Ureter (tissue), 1 donor: Measurements from ENCODE around the gene SLC29A1. TPM values are rescaled to one million over a fixed set of nuclear protein-coding genes. Genes with fewer than 3 reads are reported as not detected.

ENCODE experiments used
- DNase-seq: peaks from one replicate; pipeline ENCODE4 v3.0.0-alpha.2; 2020; ENCODE audit warnings: low spot score
- total RNA-seq: library from RNA; stranded (reverse); gene quantifications from one replicate; pipeline ENCODE4 v1.2.4, GENCODE V29; 2023
- donor health status: DM: yes; HTN: yes; CAD: no.

SLC29A1 gene
- total RNA-seq, 1 donor from 2014 or later, result 58.1 TPM

GRCh38 chr6:44255105-44255808, 31.9 kb downstream of the SLC29A1 start:
- DNase-seq, result no peak

GRCh38 chr6:44255871-44256774, 32.7 kb downstream of the SLC29A1 start:
- DNase-seq, result no peak

GRCh38 chr6:44256775-44257024, 33.3 kb downstream of the SLC29A1 start:
- no peak for DNase-seq

GRCh38 chr6:44257025-44257752, 33.8 kb downstream of the SLC29A1 start, which contains the start of gene SLC35B2:
SLC35B2 (minus strand) TSS chr6:44257528; CDS start chr6:44257410, 118 bp downstream.
- no peak for DNase-seq

- DNase-seq, result no peak
Observed at GRCh38 chr6:44257753-44258324, 34.4 kb downstream of the SLC29A1 start.

GRCh38 chr6:44258325-44258863, 35.0 kb downstream of the SLC29A1 start:
- no peak for DNase-seq

GRCh38 chr6:44258921-44259320, 35.5 kb downstream of the SLC29A1 start:
- no peak for DNase-seq

GRCh38 chr6:44260011-44260410, 36.6 kb downstream of the SLC29A1 start:
- DNase-seq, result no peak

GRCh38 chr6:44260451-44261297, 37.3 kb downstream of the SLC29A1 start:
- no peak for DNase-seq

GRCh38 chr6:44261581-44261980, 38.2 kb downstream of the SLC29A1 start:
- DNase-seq, result no peak

- DNase-seq, result no peak
Observed at GRCh38 chr6:44262467-44263353, 39.3 kb downstream of the SLC29A1 start.

- DNase-seq, result no peak
Observed at GRCh38 chr6:44263354-44264100, 40.1 kb downstream of the SLC29A1 start.

GRCh38 chr6:44264154-44265006, 41.0 kb downstream of the SLC29A1 start:
- peak; percentile 63 for DNase-seq

- peak; percentile 95 for DNase-seq
Observed at GRCh38 chr6:44265007-44265721, 41.8 kb downstream of the SLC29A1 start, which contains the start of gene NFKBIE. NFKBIE (minus strand) TSS chr6:44265551; CDS start chr6:44265346, 205 bp downstream.

- DNase-seq, result no peak
Observed at GRCh38 chr6:44265722-44266233, 42.4 kb downstream of the SLC29A1 start.

GRCh38 chr6:44266347-44266746, 43.0 kb downstream of the SLC29A1 start:
- DNase-seq, result no peak

- no peak for DNase-seq
Observed at GRCh38 chr6:44267252-44267651, 43.9 kb downstream of the SLC29A1 start.
